Measurements from ENCODE around the gene ASTN2. TPM values are rescaled to one million over a fixed set of nuclear protein-coding genes. Genes with fewer than 3 reads are reported as not detected.

ASTN2 gene
- total and polyA plus RNA-seq, 10 of the 15 experiments (the other 5 are each of a cell fraction or from before 2014, with no cell fraction given) = 1.4 to 15.7 (median 7.0) TPM

- intact Hi-C loops (cut with micrococcal nuclease; ENCODE audit: unreplicated experiment) (no loop called here), in situ Hi-C loops (cut with MboI) (no loop called here)
- 11% methylated on average over 6 of the region's 6 CpGs for WGBS (ENCODE audit: insufficient coverage, insufficient replicate concordance, low lambda C conversion rate, missing lambda C conversion rate)
- Histone ChIP-seq H3K9ac (ENCODE audit: control insufficient read depth, insufficient read depth, low read length) (no peak overlapping the region), H3K79me2 (ENCODE audit: control insufficient read depth, insufficient read depth, low read length) (no peaks in the 10 kb centered on the region), H3K9me3 (replicated peaks; ENCODE audit: control insufficient read depth, insufficient read depth, low read length) (peaks cover 2% of the 10 kb centered on the region; the same call in 2 of the 3 replicates), H3K36me3 (ENCODE audit: control insufficient read depth in 2 of 2, insufficient read depth in 2 of 2, low read length in 1 of 2) (no peaks in the 10 kb centered on the region), H3K27ac (ENCODE audit: control insufficient read depth, insufficient read depth) (no peak overlapping the region), H3K4me1 (ENCODE audit: control insufficient read depth, insufficient read depth, low read length) (no peaks in the 10 kb centered on the region), H3K4me3 (no peak overlapping the region), H3K4me2 (ENCODE audit: control insufficient read depth, insufficient read depth) (no peak overlapping the region), H2AFZ (ENCODE audit: control insufficient read depth, low read depth, low read length) (no peak overlapping the region), H3K27me3 (replicated peaks in 1 of 2; ENCODE audit: control insufficient read depth in 2 of 2, insufficient read depth in 2 of 2, low read length in 1 of 2) (no peaks in the 10 kb centered on the region), H4K20me1 (ENCODE audit: control insufficient read depth, insufficient read depth) (no peaks in the 10 kb centered on the region)
- ChIA-PET CTCF (interaction anchor here (3.1 kb wide), 1 partner anchor 14 kb away, joined by 8 read pairs; no protein-coding TSS in a partner anchor), RAD21 (ENCODE audit: unreplicated experiment) (no interaction called here), POLR2A (no interaction called here), SMC1A (ENCODE audit: uncharacterized antibody, unreplicated experiment) (interaction anchor here (0.6 to 1.9 kb wide), 2 partner anchors 13 to 1320 kb away, joined by 4 to 8 read pairs; no protein-coding TSS in a partner anchor)
- FAIRE-seq (no peak), ATAC-seq (no peak), DNase-seq (ENCODE audit: low read depth, low spot score) (no peak)
- no TSS peak for BruUV-seq (replicated peaks)
- TF ChIP-seq YBX1 (IDR thresholded peaks at IDR 0.05) (no peak), EGR1 (IDR thresholded peaks at IDR 0.05; ENCODE audit: borderline replicate concordance in 1 of 2, low read depth in 2 of 2, low read length in 2 of 2) (no peak), MAX (IDR thresholded peaks at IDR 0.05; ENCODE audit: low read depth, low read length) (no peak), ZNF207 (IDR thresholded peaks at IDR 0.05; ENCODE audit: borderline replicate concordance) (no peak), HCFC1 (IDR thresholded peaks at IDR 0.05; ENCODE audit: low read length) (no peak), JUND (IDR thresholded peaks at IDR 0.05; ENCODE audit: low read depth, low read length) (no peak), MLLT1 (IDR thresholded peaks at IDR 0.05) (no peak), GABPA (IDR thresholded peaks at IDR 0.05; ENCODE audit: low read depth) (no peak), ZNF24 (IDR thresholded peaks at IDR 0.05) (no peak), DPF2 (IDR thresholded peaks at IDR 0.05) (no peak), ZBTB33 (IDR thresholded peaks at IDR 0.05) (no peak), CBX5 (IDR thresholded peaks at IDR 0.05; ENCODE audit: low read depth) (no peak), CHD4 (IDR thresholded peaks at IDR 0.05) (no peak), CUX1 (IDR thresholded peaks at IDR 0.05; ENCODE audit: insufficient replicate concordance, low read depth, low read length) (no peak), GATAD2B (conservative IDR thresholded peaks at IDR 0.05; ENCODE audit: low read depth) (no peak)
Observed at GRCh38 chr9:116873937-116874914, 540.6 kb downstream of the ASTN2 start.
